GM10847 (cell line): Measurements from ENCODE around the gene ADGRD1.

Experiments used
- POLR2A ChIP-seq: IDR thresholded peaks from 2 replicates; pipeline ENCODE4 v1.6.1; 2011; ENCODE audit not compliant: insufficient read length; ENCODE audit errors: extremely low read depth

Gene ADGRD1

DNA sequence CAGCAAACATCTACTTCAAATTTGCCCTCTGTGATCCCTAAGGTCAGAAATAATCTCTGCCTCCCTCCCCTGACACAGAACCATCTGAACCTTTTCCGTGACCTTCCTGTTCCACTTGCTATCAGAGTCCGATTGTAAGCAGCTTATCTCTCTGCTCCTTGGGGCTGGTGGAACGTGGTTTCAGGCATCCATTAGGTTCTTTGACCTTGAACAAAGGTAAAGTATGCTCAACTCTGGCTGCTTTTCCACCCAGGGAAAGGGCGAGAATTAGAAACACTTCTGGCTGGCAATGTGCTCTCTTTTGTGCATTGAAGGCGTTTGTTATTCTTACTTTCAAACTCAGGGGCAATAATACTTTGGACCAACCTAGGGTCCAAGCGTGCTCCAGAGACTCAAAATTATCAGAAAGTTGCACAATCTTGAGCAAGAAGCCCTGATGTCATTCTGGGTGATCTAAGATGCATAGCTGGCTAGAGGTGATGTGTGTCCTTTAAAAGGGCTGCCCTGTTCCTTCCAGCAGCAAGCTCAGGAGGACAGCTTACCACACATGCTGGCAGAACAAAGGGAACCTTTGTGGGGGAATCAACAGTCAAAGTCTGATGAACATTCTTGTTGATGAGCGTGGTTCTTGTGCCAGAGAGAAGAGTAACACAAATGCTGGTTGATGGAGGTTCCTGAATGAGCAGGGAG lies 29.8 kb downstream of the ADGRD1 start:
- no peak for TF ChIP-seq POLR2A

DNA sequence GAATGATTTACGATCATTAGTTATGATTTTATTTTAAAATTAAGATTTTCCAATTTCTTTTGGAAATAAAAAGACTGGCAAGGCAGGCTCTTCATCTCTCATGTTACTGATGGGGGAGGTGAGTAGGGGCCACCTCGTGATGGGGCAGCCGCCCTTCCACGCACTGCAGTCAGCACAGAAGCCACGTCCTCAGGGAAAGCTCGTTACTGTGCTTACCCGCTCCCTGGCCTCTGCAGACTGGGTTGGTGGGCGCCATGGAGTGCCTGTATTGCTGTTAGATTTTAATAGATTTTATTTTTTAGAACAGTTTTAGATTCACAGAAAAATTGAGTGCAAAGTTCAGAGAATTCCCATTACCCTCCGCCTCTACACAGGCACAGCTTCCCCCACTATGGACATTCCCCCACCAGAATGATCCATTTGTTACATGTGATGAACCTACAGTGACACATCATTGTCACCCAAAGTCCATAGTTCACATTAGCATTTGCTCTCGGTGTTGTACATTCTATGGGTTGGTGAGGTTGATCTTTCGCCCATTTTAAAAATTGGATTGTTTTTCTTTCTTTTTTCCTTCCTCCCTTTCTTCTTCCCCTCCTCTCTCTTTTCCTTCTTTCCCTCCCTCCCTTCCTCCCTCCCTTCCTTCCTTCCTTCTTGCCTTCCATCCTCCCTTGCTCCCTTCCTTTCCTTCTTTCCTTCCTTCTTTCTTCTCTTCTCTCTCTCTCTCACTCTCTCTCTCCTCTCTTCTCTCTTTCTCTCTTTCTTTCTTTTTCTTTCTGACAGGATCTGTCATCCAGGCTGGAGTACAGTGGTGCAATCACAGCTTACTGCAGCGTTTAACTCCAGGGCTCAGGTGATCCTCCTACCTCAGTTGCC lies 30.7 kb downstream of the ADGRD1 start:
- TF ChIP-seq POLR2A = no peak

DNA sequence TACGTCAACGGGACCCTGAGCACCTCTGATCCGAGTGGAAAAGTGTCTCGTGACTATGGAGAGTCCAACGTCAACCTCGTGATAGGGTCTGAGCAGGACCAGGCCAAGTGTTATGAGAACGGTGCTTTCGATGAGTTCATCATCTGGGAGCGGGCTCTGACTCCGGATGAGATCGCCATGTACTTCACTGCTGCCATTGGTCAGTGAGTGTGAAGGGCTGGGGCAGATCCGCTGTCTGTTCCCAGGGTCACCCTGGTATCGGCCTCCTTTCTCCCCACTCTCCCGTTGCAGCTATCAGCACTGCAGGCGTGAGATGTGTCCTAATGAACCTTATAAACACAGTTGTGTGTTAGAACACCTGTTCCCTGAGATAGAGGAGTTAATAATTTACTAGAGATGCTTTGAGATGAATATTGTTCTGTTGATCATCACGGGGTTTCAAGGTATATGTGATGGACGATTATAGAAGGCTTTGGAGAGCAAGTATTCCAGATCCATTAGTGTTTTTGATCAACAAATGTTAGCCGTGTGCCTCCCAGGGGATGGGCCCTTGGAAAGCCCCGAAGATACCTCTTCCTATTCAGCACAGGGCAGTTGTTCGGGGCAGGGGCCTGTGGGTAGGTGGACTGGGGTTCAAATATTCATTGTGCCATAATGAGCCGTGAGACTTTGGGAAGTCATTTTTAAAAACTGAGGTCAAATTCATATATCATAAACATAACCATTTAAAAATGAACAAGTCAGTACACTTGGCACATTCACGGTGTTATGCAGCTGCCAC lies 33.6 kb downstream of the ADGRD1 start:
- TF ChIP-seq POLR2A = no peak

DNA sequence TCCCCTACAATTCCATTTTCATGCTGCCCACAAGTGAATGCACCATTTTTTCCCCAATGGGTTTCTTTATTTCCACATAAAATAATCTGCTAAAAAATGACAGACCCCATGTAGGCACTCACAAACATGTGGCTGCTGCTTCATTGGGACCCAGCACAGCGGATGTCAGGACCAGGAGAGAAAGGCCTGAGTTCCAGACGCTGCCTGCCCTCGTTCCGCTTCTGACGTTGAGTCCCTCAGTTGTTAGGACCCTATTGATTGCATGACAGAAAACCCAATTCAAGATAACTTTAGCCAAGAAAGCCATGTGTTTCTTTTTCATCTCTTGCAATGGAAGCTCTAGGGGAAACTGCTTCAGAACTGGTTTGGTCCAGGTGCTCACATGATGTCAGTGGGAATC lies 34.6 kb downstream of the ADGRD1 start:
- no peak for TF ChIP-seq POLR2A

DNA sequence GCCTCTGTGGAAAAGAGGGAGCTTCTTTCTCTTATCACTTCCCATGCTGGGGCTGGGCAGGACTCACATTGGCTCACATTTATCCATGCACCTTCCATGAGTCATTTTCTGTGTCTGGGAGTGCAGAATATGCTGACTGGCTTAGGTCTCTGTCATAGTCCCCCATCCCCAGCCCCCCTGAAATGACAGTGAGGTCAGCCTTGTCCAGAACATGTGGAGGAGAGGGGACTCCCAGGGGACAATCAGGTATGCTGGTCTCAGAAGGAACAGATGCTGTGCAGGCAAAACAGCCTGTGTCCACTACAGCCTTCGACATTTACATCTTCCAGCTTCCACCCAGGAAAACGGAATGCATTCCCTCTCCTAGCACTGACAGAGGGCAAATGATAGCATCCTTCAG lies 35.0 kb downstream of the ADGRD1 start:
- no peak for TF ChIP-seq POLR2A

DNA sequence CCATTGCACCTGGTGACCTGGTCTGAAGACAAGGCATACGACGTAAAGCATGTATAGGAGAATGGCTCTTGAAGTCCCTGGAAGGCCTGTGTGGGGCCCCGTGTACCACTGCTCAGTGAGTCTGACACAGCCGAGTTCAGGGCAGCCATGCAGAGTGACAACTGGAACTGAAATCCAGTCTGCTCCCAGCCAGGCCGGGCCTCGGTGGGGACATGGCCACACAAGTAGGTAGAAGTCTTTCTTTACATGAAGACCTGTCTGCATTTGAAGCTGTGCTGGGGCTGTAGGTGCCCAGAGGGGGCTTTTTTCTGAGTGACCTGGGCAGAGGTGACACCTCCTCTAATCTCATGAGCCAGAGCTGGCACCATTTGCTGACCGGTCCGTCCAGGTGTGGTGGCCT lies 35.7 kb downstream of the ADGRD1 start:
- TF ChIP-seq POLR2A = no peak

DNA sequence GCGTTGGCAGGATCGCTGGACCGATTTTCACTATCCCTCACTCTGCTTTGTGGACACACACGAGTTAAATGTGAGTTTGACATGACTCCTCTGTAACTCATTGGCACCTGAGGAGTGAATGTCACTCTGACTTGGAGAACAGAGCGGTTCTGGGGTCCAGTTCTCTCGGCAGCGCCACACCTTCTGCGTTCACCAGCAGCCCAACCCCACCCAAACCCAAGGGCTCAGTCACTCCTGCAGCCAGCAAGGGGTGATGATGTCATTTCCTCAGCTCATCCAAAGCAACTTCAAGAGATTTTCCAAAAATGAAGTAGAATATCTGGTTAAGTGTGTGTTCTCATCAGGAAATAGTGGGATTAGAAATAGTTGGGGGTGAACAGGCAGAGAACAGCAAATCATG lies 36.3 kb downstream of the ADGRD1 start:
- TF ChIP-seq POLR2A = no peak

DNA sequence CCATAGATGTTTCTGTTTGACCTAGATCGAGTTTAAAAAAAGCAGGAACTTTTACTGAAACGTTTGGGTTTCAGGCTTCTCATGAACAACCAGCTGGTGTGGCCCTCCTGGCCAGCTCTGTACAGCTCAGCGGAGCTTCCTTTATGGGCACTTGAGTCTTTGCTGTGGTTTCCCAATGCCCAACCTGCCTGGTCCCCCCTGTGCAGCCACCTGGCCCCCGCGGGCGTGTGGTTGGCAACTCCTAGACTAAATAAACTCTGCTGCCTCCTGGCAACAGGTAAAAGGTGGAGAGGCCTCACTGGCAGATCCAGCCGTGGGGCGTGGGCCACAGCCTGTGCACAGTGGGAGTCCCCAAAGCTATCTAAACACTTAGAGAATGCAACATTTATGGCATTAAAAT lies 38.7 kb downstream of the ADGRD1 start:
- TF ChIP-seq POLR2A = no peak

DNA sequence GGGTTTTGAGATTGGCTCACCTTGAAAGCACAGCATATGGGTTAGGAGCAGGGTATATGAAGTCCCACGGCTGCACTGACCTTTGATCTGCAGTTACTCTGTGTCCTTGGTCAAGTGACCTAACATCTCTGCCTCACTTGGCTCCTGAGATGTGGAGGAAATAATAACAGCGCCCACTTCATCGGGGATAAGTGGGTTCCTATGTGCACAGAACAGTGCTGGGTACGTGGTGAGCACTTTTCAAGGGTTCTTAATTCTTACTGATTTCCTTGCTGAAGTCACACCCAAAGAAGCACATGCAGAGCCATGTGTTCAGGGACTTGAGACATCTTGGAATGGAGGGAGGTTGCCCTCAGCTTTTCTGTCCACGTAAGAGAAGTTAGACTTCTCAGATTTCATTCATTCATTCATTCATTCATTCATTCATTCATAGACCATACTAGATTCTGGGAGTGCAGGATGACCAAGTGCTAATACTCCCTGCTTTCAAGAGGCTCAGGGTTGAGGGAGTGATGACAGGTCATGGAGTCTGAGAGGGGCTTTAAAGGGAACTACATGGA lies 39.4 kb downstream of the ADGRD1 start:
- no peak for TF ChIP-seq POLR2A

DNA sequence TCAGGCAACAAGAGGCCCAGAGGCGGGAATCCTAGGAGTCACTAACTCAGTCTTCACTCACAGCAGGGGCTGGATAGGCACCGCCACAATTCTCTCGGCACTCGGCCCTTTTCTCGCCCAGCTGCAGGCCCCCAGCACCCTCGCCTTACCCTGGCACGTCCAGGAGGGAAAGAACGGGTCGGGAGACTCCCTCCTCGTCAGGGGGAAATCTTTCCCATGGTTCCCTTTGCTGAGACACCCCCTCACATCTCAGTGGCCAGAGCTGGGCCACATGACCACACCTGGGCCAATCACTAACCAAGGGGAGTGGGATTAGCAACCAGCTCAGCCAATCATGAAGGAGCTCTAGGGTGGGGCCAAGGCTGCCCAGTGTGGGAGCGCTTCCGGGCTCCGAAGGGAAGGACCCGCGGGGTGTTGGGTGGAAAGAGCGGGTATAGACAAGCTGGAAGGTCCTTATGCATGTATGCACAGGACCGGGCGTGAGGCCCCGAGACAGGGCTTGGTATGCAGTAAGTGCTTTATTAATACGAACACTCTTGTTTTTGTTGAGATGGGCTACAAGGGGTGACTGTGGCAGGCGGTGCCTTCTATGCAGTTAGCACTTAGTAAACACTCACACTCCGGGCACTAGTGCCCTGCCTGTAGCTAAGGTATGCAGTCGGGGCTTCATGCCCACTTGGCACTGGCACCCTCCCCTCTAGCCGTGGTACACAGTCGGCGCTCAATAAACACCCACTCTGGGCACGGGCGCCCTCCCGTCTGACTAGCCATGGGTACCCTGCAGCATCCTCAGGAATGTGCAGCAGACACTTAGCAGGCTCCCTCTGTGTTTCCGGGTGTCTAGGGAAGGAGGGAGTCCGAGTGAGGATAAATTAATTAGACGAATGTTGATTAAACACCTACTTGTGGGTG lies 40.3 kb downstream of the ADGRD1 start:
- TF ChIP-seq POLR2A = no peak

DNA sequence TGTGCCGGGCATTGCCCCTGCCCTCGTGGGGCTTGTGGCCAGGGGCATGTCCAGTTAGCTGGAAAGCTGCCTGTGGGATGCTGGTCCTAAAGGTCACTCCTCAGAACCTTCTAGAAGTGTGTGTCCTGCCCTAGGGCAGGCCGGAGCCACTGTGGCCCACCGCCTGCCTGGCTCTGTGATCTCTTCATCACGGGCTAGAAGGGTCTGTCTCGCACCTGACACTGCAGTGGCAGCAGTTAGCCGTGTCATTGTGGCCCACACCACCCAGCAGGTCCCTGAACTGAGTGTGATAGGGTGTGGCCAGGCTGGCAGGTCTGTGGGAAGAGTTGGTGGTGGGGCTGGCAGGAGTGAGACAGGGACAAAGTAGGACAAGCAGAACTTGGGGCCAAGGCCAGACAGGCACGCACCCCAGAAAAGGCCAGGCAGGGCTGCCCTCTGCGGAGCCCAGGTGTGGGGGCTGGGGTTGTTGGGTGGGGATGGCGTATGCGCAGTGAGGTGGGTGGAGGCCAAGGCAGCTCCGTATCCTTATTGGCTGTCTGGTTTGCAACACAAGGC lies 41.2 kb downstream of the ADGRD1 start:
- no peak for TF ChIP-seq POLR2A

DNA sequence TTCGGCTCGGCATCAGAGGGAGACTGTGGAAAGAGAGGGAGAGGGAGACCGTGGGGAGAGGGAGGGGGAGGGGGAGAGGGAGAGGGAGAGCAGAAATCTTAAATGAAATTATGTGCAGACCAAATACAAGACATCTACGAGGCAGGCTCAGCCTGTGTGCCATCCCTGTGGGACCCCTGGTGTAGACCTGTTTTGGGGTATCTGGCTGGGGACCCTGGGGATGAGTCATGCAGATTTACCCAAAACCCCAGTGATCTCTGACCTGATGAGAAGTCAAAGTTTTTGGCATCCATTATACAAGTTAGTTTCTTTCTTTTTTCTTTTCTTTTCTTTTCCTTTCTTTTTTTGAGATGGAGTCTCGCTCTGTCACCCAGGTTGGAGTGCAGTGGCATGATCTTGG lies 44.4 kb downstream of the ADGRD1 start:
- no peak for TF ChIP-seq POLR2A

DNA sequence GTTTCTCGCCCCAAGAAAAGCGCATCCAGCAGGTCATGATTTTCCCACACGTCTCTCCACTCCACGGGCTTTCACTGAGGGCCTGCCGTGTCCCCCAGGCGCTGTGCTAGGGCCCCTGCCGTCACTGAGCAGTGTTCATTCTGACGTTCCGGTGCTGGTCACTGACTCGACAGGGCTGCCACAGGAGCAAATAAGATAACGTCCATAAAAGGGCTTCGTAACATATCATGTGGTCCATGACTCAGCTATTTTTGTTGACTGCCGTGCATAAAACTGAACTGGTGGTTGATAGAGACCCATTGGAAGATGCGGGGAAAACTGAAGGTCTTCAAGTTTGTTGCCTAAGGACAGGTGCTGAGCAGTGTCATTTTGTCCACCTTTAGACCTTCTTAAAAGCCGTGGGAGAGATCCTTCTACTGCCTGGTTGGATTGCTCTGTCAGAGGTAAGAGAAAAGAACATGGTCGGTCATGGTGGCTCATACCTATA lies 46.3 kb downstream of the ADGRD1 start:
- TF ChIP-seq POLR2A = no peak

DNA sequence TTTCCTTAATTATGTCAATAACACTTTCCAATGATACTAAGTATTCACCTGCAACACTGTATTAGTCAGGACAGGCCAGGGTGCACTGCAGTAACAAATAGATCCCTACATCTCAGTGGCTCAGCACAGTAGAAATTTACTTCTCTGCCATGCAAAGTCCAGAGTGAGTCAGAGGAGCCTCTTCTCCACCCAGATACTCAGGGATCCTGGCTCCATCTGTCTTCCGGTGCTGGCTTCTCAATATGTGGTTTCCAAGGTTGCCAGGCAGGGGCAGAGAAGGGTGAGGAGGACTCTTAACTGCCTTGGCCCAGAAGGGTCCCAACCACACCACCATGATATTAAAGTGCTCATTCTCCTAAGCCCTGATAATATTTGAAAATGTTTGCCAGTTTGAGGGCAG lies 47.8 kb downstream of the ADGRD1 start:
- no peak for TF ChIP-seq POLR2A
